NCI-H446 (cell line): Measurements from ENCODE around the gene NPAS3.

Experiments
- DNase-seq, 2 experiments: peaks; one replicate each; lab custom pipeline; 2025; lab: John Stamatoyannopoulos, UW

NPAS3 gene

GRCh38 chr14:33516898-33517436 is 578.3 kb downstream of the NPAS3 start:
- DNase-seq, result no peak

- no peak for DNase-seq
Observed at GRCh38 chr14:33521192-33521591, 582.5 kb downstream of the NPAS3 start.

- no peak for DNase-seq
Observed at GRCh38 chr14:33524244-33524643, 585.6 kb downstream of the NPAS3 start.

- no peak for DNase-seq
Observed at GRCh38 chr14:33525626-33526025, 586.9 kb downstream of the NPAS3 start.

DNA sequence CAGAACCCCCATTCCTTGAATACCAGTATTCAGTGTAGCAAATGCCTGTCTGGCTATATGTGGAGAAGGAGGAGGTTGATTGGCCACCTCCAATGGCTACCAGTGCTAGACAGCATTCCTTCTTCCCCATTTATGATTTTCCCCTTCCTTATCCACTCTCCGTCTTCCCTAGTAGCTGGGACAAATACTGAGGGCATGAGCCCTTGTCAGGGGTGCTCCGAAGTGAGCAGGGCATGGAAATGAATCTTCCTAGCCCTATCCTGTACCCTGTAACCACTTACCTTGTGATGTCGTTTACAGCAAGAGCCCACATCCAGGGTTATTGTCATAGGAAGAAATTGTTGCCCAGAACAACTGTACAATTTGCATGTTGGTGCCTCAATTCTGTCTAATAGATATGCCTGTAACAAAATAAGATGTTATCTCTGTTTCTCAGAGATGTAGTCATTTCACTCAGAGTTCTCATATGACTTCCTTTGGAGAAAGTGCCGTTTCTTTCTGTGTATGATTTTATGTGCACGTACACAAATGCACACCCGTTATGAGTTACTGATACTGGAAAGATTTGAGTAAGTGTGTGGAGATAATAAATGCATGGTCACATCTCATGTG is 588.5 kb downstream of the NPAS3 start:
- DNase-seq, result no peak

DNA sequence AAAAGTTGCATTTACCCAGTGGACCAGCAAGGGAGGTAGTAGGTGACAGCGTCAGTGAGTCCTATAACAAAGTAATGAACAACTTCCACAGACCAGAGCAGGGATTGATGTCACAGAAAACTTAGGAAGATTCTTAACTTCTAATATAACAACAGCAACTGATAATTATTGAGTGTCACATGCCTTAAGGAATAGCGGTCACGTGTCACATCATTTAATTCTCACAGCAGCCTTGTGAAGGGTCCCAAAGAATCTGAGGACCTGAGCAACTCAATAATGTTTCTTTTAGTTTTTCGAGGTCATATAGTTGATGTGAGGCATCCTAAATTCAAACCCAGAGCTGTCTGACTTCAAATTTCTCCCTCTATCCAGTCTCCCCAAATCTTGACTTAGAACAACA is 590.0 kb downstream of the NPAS3 start:
- DNase-seq, result no peak

GRCh38 chr14:33529787-33530757 is 591.4 kb downstream of the NPAS3 start:
- no peak for DNase-seq

DNA sequence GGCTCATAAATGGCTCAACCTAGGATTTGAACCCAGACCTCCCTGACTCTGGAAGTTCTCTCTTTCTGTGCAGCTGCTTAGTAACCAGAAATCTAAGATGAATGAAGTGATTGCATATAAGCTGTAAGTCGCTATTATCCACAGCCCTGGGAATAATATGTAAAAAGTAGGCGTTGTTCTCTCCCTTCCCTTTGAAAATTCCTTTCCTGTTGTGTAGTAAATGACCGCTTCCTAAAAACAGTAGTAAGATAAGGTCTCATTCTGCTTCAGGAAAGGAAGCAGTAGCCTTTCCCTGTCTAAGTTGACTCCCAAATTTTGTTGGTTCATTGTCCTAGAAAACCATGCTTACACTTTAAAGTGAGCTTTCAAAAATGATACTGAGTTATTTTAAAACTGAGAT is 593.9 kb downstream of the NPAS3 start:
- DNase-seq, result no peak

DNA sequence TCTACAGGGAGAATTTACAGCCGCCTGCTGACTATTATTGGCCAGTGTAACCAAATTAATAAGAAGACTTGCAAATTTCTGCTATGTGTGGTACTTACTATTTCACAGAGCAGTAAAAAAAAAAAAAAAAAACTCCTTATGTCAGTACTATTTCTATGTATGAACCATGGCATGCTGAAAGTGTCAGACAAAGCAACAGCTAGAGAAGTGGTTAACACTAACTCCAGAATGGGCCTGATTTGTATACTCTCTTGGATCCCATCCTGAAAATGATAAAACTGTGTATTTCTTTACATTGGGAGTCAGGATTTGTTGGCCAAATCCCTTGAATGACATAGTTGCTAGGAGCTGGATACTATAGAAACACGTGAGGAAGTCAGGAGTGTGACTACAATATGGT is 595.4 kb downstream of the NPAS3 start:
- DNase-seq, result no peak

GRCh38 chr14:33534632-33535031 is 596.0 kb downstream of the NPAS3 start:
- DNase-seq, result no peak

DNA sequence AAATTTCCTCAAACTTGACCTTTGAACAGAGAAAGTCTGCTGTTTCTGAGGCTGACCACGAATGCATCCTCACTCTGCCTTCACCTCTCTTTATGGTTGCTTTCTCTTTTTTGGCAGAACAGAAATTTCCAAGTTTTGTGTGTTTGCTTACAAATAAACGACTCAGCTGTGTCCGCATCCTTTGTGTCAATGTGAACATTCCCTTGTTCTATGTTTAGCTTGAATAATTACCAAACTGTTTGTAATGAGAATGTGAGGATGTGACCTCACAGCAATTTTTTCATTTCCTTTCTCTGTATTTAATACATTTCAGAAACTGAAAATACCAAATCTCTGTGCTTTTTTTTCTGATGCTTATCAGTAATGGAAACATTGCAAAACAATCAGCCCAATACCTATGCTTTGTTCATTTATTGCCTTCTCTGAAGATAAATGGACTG is 601.3 kb downstream of the NPAS3 start:
- DNase-seq, result no peak

GRCh38 chr14:33541171-33541570 is 602.5 kb downstream of the NPAS3 start:
- DNase-seq, result no peak

DNA sequence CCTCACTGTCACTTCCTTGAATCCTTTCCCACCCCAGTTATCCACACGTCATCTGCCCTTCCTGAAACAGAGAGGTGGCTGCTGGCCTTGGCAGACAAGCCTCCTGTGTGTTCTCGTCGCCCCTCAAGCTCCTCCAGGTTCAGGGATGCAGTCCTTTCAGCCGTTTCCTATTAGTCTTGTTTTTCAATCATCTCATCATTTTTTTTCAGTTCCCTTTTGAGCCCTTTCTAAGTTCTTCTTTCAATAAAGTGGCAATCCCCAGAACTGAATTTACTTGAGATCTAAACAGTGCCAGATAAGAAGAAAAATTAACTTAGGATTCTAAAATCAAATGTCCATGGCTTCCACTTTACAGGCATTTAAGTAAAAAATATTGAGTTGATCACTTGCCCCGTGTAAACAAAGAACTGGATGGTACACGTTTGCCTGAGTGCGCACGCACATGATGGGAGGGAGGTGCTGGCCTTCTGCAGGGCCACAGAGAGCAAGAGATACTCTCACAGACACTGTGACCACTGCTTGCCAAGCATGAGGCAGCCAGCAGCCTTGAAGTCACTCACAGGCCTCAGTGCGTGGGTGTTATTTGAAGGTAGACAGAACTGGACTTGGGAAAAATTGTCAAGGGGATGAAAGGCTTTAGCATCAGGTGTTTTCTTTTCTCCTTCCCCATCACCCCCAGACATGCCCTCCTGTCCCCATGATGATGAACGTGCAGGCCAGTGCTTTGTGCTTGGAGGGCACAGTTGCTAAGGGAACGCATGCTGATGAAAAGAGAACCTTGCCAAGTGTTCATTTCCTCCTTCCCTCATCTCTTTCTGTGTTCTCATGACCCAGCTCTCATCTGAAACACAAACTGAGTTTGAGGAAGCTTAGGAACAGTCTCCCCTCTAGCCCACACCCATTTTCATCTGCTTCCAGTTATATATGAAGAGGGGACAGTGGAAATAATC is 603.9 kb downstream of the NPAS3 start:
- DNase-seq, result no peak

DNA sequence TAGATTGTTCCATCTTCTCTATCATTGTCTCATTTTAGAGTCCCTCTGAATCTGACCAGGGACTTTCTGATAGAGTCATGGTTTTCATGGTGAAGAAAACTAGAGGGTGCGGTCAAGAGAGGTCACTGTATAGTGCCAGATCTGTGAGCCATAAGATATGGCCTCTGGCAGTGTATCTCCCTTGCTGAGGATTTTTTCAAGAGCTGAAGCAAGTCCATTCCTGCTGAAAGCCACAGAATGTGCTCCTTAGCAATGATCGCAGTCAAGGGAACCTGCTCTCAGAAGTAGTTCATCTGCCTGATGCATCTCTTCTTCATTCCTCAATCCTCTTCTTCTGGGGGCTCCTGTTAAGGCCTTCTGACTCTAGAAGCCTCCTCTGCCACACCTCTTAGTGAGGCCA is 607.0 kb downstream of the NPAS3 start:
- no peak for DNase-seq

DNA sequence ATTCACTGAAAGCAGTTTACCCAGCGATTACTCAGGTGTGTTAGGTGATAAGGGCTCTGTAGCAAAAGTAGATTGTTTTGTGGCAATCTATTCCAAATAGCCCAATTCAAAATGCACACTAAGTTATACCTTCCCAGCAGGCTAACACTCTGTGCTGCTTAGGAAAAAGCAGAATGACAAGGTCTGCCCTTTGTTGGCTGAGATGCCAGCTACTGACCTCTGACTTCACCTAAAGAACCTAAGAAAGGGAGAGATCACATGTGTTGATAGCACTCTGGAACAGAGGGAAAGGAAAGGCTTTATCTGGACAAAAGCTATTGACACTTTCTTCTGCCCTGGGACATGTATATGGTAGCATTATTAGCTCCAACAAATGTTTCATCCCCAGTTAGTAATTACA is 609.9 kb downstream of the NPAS3 start:
- no peak for DNase-seq

- no peak for DNase-seq
Observed at GRCh38 chr14:33551963-33552362, 613.3 kb downstream of the NPAS3 start.

GRCh38 chr14:33553706-33554278 is 615.1 kb downstream of the NPAS3 start:
- no peak for DNase-seq

GRCh38 chr14:33554988-33555387 is 616.3 kb downstream of the NPAS3 start:
- DNase-seq, result no peak

- DNase-seq, result no peak
Observed at GRCh38 chr14:33555710-33556350, 617.2 kb downstream of the NPAS3 start.

DNA sequence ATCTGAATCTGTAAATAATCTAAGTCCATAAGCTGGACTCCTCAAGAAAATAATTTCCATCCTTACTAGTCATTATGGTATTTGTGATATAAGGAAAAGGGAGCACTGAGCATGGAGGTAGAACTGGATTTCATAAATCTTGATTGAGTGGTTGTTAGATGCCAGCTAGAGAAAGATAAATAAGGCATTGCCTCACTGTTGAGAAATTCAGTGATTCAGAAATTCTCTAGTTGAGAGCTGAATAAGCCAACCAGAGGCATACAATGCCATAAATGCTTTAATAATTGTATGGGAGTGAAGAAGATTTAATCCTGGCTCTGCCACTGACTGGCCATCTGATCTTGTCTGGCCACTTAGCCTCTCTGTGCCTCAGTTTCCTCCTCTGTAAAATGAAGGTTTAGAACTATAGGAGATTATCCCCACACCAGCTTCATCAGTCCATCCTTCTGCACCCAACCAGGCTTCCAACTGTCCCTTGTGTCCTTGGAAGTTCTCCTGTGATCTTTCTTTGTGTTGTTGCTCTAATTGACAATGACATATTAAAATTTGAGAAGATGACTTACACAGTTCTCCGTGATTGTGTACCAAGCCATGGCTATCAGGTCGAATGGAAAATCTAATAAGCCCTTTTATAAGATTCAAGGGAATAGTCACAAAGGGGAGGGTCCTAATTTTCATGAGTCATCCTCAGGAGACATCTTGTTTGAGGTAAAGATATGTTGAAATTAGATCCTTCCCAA is 617.9 kb downstream of the NPAS3 start:
- DNase-seq, result no peak
